Smooth muscle cell (in vitro differentiated cells): ENCODE data around the gene FABP1. TPM values are rescaled to one million over a fixed set of nuclear protein-coding genes. Genes with fewer than 3 reads are reported as not detected.
A peak's percentile ranks its signal among the peaks of the same experiment; 100 is the strongest.

ENCODE experiments used
- DNase-seq: peaks from one replicate; lab custom pipeline; 2025; ENCODE audit not compliant: unreplicated experiment; lab: John Stamatoyannopoulos, UW
- H2AFZ ChIP-seq: fragments of 200-600 bp; sonication (generic); 2 replicates; pipeline ENCODE4 v1.6.0; 2016; ENCODE audit warnings: antibody characterized with exemption, low read depth, mild to moderate bottlenecking
- H3F3A ChIP-seq: fragments of 200-600 bp; sonication (generic); 2 replicates; pipeline ENCODE4 v1.6.0; 2017; ENCODE audit warnings: antibody characterized with exemption, low read depth
- H3K27ac ChIP-seq: fragments of 200-600 bp; sonication (generic); 2 replicates; pipeline ENCODE4 v1.5.1; 2016; ENCODE audit warnings: low read depth, mild to moderate bottlenecking
- H3K27me3 ChIP-seq: fragments of 200-600 bp; sonication (generic); 2 replicates; pipeline ENCODE4 v1.6.1; 2016; ENCODE audit warnings: low read depth, mild to moderate bottlenecking
- H3K36me3 ChIP-seq: fragments of 200-600 bp; sonication (generic); 2 replicates; pipeline ENCODE4 v1.5.1; 2016; ENCODE audit warnings: low read depth
- H3K4me1 ChIP-seq: fragments of 200-600 bp; sonication (generic); 2 replicates; pipeline ENCODE4 v1.5.1; 2016; ENCODE audit warnings: low read depth
- H3K4me2 ChIP-seq: fragments of 200-600 bp; sonication (generic); 2 replicates; pipeline ENCODE4 v1.6.0; 2016; ENCODE audit warnings: mild to moderate bottlenecking
- H3K4me3 ChIP-seq: fragments of 200-600 bp; sonication (generic); 2 replicates; pipeline ENCODE4 v1.5.1; 2016; ENCODE audit warnings: mild to moderate bottlenecking
- H3K79me2 ChIP-seq: fragments of 200-600 bp; sonication (generic); 2 replicates; pipeline ENCODE4 v1.6.0; 2016; ENCODE audit warnings: low read depth, mild to moderate bottlenecking
- H3K9ac ChIP-seq: fragments of 200-600 bp; sonication (generic); 2 replicates; pipeline ENCODE4 v1.6.0; 2016; ENCODE audit warnings: low read depth
- H3K9me3 ChIP-seq: fragments of 200-600 bp; sonication (generic); replicated peaks from 2 replicates; pipeline ENCODE4 v1.5.1; 2016; ENCODE audit warnings: low read depth
- H4K20me1 ChIP-seq: fragments of 200-600 bp; sonication (generic); 2 replicates; pipeline ENCODE4 v1.6.0; 2016; ENCODE audit warnings: low read depth
- CTCF ChIP-seq: fragments of 200-600 bp; sonication (generic); IDR thresholded peaks from 2 replicates; pipeline ENCODE4 v1.5.1; 2017; ENCODE audit warnings: borderline replicate concordance, mild to moderate bottlenecking, antibody characterized with exemption; ENCODE audit not compliant: insufficient read depth, poor library complexity, severe bottlenecking
- WGBS: methylation state at CpG from one replicate; pipeline ENCODE4 v1.1.7; 2016; ENCODE audit warnings: low lambda C conversion rate; 5-methylcytosine and 5-hydroxymethylcytosine counted together
- polyA plus RNA-seq: library from polyadenylated mRNA; unstranded; fragments of >200 nt; fragmentation: Nextera tagmentation; extraction: Ambion mirVana; gene quantifications from 2 replicates; pipeline ENCODE4 v1.2.1, GENCODE V29; 2016
- total RNA-seq: library from RNA; depleted of rRNA; stranded (reverse); fragments of >200 nt; gene quantifications from 2 replicates; pipeline ENCODE4 v1.2.3, GENCODE V29; 2014

FABP1 gene
- total and polyA plus RNA-seq, 2 experiments from 2014 or later = 0.42 TPM; not detected in 1

- H3K4me1 ChIP-seq = no peaks in the 10 kb centered on the region
- DNase-seq = no peak
- no peak for TF ChIP-seq CTCF
- H3F3A ChIP-seq = no peaks in the 10 kb centered on the region
- H3K36me3 ChIP-seq = no peaks in the 10 kb centered on the region
- no peaks in the 10 kb centered on the region for H3K79me2 ChIP-seq
- H3K9me3 ChIP-seq = no peaks in the 10 kb centered on the region
- no peak overlapping the region for H3K4me2 ChIP-seq
- H4K20me1 ChIP-seq = no peaks in the 10 kb centered on the region
- H3K27me3 ChIP-seq = peaks cover 6% of the 10 kb centered on the region
- H3K9ac ChIP-seq = no peak overlapping the region
- 86% methylated on average over 7 of the region's 7 CpGs for WGBS
- H3K4me3 ChIP-seq = no peak overlapping the region
- no peak overlapping the region for H3K27ac ChIP-seq
- H2AFZ ChIP-seq = no peak overlapping the region
Measured at GRCh38 chr2:88160517-88160916, 32.7 kb upstream of the FABP1 start.

GRCh38 chr2:88159955-88160415 lies 32.1 kb upstream of the FABP1 start:
- Histone ChIP-seq H3K9me3 (no peaks in the 10 kb centered on the region), H2AFZ (no peak overlapping the region), H3K4me2 (no peak overlapping the region), H4K20me1 (no peaks in the 10 kb centered on the region), H3K36me3 (no peaks in the 10 kb centered on the region), H3K27me3 (peaks cover 6% of the 10 kb centered on the region), H3K4me3 (no peak overlapping the region), H3K4me1 (no peaks in the 10 kb centered on the region), H3F3A (no peaks in the 10 kb centered on the region), H3K79me2 (no peaks in the 10 kb centered on the region), H3K9ac (no peak overlapping the region), H3K27ac (no peak overlapping the region)
- 28% methylated on average over 5 of the region's 5 CpGs for WGBS
- peak; percentile 80 for TF ChIP-seq CTCF
- no peak for DNase-seq

GRCh38 chr2:88159481-88159880 lies 31.6 kb upstream of the FABP1 start:
- no peak overlapping the region for H3K4me3 ChIP-seq
- WGBS = 68% methylated on average over 3 of the region's 3 CpGs
- no peak for TF ChIP-seq CTCF
- H4K20me1 ChIP-seq = no peaks in the 10 kb centered on the region
- H3K9me3 ChIP-seq = no peaks in the 10 kb centered on the region
- H3K27me3 ChIP-seq = peaks cover 6% of the 10 kb centered on the region
- H2AFZ ChIP-seq = no peak overlapping the region
- no peaks in the 10 kb centered on the region for H3K79me2 ChIP-seq
- H3F3A ChIP-seq = no peaks in the 10 kb centered on the region
- H3K27ac ChIP-seq = no peak overlapping the region
- no peaks in the 10 kb centered on the region for H3K36me3 ChIP-seq
- H3K9ac ChIP-seq = no peak overlapping the region
- H3K4me2 ChIP-seq = no peak overlapping the region
- DNase-seq = no peak
- H3K4me1 ChIP-seq = no peaks in the 10 kb centered on the region

GRCh38 chr2:88148929-88149438 lies 21.1 kb upstream of the FABP1 start:
- no peak overlapping the region for H3K27ac ChIP-seq
- no peaks in the 10 kb centered on the region for H3F3A ChIP-seq
- H3K27me3 ChIP-seq = no peaks in the 10 kb centered on the region
- TF ChIP-seq CTCF = no peak
- no peaks in the 10 kb centered on the region for H3K79me2 ChIP-seq
- no peaks in the 10 kb centered on the region for H3K4me1 ChIP-seq
- no peaks in the 10 kb centered on the region for H3K9me3 ChIP-seq
- H3K36me3 ChIP-seq = no peaks in the 10 kb centered on the region
- no peak for DNase-seq
- H3K4me2 ChIP-seq = no peak overlapping the region
- H3K4me3 ChIP-seq = no peak overlapping the region
- no peak overlapping the region for H3K9ac ChIP-seq
- no peaks in the 10 kb centered on the region for H4K20me1 ChIP-seq
- H2AFZ ChIP-seq = no peak overlapping the region
